Skin epidermis (tissue), 12 donors: ENCODE data around the gene HMSD.

ENCODE experiments used
- H3K27ac ChIP-seq, 21 experiments: fragments of 200-600 bp; sonication (generic) in 11 of 21; one replicate each; pipeline ENCODE4 v1.5.0; 2020; ENCODE audit warnings: mild to moderate bottlenecking in 3 of 21, inconsistent platforms in 2 of 21, moderate library complexity in 2 of 21
- H3K4me3 ChIP-seq, 7 experiments: fragments of 200-600 bp; sonication (generic) in 2 of 7; one replicate each; pipeline ENCODE4 v1.5.0; 2020; ENCODE audit warnings: inconsistent platforms in 2 of 7, mild to moderate bottlenecking in 2 of 7, moderate library complexity in 1 of 7

The HMSD gene

DNA sequence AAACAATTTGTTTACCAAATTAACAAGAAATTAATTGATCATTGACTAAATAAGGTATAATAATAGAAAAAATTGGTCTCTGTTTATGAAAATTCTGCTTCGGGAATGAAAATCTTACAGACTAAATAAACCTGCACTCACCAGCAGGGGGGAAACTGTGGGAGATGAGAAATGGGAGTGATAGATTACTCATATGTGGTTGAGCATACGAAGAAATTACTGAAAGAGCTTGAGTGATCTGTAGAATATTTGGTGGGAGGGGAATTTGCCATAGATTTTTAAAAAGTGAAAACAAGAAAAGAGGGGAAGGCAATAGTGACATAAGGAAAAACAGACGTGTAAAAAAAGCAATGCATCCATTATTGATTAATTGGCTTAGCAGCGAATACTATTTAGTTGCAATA lies 2.2 kb downstream of the HMSD start:
- no peak overlapping the region for H3K27ac ChIP-seq

DNA sequence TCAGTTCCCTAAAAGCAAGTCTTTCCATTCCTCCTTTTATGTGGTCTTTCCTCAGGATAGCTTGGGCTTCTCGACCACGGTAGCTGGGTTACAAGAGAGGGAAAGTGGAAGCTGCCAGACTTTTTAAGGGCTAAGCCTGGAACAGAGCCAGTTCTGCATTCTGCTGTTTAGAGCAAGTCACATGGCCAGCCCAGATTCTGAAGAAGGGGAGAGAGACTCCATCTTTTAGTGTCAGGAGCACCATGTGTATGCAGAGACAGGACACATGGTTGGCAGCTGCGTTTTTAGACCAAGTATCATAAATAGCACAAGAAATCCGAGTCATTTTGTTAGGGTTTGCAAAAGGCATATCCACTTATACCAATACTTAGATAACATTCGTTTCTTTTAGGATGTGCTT lies 4.7 kb downstream of the HMSD start:
- Histone ChIP-seq H3K27ac (no peak overlapping the region), H3K4me3 (no peak overlapping the region)

More for the DNA sequence above, 2.2 kb downstream of the HMSD start:
- H3K4me3 ChIP-seq: no peak overlapping the region

DNA sequence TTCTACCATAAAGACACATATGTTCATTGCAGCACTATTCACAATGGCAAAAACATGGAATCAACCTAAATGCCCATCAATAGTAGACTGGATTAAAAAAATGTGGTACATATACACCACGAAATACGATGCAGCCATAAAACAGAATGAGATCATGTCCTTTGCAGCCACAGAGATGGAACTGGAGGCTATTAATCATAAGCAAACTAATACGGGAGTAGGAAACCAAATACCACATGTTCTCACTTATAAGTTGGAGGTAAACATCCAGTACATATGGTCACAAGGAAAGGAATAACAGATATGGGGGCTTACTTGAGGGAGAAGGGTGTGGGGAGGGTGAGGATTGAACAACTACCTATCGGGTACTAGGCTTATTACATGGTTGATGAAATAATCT lies 7.7 kb downstream of the HMSD start:
- Histone ChIP-seq H3K4me3 (no peak overlapping the region), H3K27ac (no peak overlapping the region)

DNA sequence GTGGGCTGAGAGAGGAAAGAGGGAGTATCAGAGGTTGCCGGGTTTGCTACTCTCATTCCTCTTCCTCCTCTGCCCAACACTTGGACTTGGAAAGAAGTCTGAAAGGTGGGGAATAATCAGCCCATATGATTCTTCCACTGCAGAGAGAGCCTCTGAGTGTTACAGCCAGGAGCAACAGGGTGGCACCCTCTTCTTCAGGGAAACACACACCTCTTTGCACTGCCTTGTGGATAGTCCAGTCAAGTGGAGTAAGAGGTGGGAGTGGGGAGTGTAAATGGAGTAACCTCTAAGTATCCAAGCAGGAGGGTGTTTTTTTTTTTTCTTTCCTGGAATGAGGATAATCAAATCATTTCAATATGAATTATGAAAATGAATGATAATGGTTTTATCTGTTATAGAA lies 11.8 kb downstream of the HMSD start:
- Histone ChIP-seq H3K4me3 (no peak overlapping the region), H3K27ac (no peak overlapping the region)

DNA sequence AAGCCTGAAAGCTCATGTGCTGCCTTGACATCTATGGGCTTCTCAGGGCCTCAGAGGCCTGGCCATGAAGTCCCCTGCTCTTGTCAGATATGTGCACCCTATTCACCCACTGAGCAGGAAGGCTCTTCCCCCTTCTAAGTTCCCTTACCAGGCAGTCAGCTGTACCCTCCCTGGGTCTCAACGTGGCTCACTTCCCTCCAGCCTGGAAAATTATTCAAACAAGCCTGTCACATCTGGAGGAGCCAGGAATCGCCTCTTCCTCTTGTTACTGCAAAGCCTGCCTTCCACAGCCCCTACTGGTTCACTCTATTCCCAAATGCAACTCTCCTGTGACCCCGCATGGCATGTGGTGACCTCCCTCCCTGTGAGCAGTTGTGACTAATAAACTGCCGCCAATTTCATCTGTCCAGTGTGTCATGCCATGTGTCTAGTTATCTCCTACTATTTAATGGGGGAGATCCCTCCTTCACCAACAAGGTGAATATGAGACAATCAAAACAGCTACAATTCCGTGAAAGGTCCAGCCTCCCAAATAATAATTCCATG lies 12.4 kb downstream of the HMSD start:
- Histone ChIP-seq H3K4me3 (no peak overlapping the region), H3K27ac (peak overlapping the region in 1 of 21 experiments; percentile 14)

DNA sequence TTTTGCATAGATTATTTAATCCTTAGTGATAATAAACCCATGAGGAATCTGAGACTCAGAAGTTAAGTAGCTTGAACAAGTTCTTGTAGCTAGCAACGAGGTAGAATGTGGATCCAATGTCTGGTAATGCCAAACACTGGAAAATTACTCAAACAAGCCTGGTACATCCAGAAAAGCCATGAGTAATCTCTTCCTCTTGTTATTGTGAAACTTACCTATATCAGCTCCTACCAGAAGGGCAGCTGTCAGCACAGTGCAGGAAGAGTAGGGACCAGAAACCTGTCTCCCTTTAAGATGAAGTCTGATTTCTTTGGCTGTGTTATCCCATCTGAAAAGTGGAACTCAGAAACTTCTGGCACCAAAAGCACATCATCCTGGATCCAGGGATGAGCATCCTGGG lies 13.0 kb downstream of the HMSD start:
- Histone ChIP-seq H3K27ac (no peak overlapping the region), H3K4me3 (no peak overlapping the region)

DNA sequence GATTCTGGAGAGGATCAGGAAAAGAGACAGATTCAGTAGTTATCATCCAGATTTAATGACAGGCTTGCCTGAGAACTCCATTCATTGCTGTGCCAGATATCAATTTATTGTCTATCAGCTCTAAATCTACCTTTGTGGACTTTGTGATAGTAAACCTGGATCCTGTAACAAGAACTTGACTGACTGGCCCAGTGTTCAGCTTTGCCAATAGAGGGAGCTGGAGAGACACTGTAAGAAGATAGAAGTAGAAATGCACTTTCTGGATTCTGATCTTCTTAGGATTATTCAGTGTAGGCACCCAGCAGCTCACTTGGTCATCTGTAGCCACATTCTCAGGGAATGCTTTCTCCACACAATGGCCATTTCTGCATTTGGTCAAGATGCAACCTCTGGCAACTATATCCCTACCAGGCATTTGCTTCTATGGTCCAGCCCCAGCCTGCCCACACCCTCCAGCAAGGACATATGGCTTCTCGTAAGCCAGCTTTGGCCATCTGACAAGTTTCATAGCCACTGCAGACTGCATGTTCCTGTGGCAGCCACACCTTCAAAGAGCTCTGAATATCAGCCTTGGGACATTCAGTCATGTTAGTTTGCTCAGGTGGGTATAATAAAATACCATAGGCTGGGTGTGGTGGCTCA lies 14.6 kb downstream of the HMSD start:
- Histone ChIP-seq H3K4me3 (no peak overlapping the region), H3K27ac (no peak overlapping the region)

DNA sequence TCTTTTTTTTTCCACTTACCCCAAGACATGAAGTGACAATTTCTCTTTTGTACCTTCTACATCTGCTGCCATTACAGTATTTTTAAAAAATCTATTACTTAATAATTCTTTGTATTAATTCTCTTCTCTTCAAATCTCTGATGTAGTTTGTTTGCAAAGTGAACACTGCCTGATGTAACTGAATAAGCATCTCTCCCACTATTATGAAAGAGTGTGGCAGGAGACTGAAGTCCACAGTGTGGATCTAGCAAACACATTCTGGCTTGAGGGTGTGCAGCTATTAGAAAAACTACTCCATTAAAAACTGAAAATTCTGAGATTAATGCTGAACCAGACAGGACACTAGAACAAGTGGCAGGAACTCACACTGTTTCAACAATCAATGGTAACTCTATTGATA lies 15.8 kb downstream of the HMSD start:
- Histone ChIP-seq H3K27ac (no peak overlapping the region), H3K4me3 (no peak overlapping the region)

DNA sequence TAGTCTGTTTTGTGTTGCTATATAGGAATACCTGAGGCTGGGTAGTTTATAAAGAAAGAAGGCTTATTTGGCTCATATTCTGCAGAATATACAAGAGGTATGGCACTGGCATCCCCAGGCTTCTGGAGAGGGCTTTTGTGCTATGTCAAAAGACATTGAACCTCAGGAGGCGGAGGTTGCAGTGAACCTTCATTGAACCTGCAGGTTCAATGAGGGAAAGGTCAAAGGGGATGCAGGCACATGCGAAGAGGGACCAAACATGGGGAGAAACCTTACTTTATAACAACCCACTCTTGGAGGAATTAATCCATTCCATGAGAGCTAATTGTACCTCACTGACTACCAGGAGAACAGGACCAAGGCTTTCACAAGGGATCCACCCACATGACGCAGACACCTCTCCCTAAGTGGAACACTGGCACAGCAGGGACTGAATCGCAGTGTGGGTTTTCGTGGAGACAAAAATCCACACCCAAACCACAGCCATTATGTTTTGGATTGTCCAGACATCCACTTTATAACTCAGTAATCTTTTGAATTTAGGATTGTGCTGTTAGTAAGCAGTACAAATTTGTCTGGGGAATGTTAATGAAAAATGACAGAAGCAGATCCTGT lies 16.7 kb downstream of the HMSD start:
- Histone ChIP-seq H3K27ac (peak overlapping the region in 3 of 21 experiments; percentile 32 to 63 (median 48)), H3K4me3 (no peak overlapping the region)

DNA sequence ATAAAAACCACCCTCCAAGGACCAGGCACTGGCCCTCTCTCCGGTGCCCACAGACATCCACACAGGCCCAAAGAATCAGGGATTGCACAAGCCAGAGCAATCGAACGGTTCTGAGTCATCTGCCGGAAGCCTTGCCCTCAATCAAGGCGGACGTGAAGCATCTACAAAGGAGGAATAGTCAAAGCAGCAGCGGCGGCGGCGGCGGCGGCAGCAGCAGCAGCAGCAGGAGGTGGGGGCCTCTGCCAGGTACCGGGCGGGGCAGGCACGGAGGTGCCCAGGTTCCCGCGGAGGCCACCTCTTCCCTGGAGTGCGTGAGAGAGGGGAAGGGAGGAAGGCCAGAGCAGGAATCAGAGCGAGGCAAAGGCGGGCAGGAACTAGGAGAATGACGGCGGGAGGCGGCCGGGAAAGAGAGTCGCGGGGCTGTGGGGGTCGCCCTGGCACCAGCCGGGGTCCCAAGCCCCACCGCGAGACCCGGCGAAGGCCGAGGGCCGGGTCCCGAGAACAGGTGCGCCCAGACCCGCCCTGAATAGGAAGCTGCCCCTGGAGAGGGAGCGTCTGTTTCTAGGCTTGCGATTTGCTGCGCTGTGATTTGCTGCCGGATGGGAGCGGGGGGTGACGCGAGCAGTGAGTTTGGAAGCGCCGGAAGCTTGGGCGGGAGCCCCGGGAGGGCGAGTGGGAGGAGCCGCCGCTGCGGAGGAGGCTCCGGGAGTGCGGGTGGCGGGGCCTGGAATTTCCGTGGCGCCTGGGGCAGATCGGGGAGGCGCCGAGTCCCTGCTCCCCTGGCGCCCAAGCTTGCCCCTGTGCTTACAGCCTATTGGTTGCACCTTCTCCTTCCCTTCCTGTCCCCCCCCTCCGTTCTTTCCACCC lies 21.1 kb downstream of the HMSD start, which contains the start of gene SERPINB8:
Gene SERPINB8, plus strand, starts transcription at position 140 of the 867 bp plus-strand sequence. CDS start 8,228 bp downstream, outside the sequence.
- peak within 1 kb of the TSS; percentile 71 to 90 (median 83) for H3K4me3 ChIP-seq
- peak within 1 kb of the TSS; percentile 91 to 100 (median 98) for H3K27ac ChIP-seq

DNA sequence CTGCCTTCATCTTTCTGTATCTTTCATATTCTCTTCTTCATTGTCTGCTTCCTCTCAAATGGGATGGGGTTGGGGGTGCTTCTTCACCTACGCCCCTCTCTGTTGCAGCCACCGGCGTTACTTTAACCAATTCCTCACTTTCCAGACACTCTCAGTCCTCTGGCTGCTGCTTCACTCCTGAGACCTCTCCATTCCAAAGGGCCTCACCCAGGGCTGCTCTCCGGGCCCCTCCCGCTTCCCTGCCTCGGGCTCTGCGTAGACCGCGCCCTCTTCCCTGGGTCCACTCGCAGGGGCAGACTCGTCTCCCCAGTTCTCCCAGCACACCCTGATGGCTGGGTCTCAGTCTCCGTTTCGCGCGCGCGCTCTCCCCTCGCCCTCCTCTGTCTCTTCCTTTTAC lies 21.7 kb downstream of the HMSD start:
- Histone ChIP-seq H3K27ac (peak overlapping the region; percentile 51 to 100 (median 98)), H3K4me3 (peak overlapping the region; percentile 71 to 90 (median 83))

DNA sequence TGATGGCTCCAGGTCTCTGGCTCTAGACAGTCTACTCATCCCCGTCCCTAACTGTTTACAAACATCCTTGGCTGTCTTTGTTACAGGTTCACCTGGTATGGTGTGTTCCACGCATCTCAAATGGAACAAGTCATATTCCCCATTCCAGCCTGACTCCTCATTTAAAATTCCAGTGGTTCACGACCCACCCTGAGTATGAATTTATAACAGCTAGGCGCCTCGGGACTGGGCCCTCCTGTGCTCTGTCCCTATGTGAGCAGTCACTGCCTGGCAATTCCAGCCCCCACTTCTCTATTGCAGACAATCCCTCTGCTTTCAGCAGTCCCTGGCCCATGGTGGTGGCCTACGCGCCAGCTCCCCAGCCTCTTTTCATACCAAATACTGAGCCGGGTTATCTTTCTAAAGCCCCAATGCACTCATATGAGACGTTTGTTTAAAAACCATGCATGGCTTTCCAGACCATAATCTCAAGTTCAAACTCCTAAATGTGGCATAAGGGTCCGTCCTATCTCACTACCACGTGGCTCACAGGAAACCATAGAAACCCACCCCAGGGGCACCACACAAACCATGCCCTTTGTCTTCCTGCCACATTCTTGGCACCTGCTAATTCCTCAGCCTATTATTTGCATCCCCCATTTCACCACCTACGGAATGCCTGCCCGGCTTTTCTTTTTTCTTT lies 22.4 kb downstream of the HMSD start:
- H3K27ac ChIP-seq: peak overlapping the region in 20 of 21 experiments; percentile 91 to 100 (median 98)
- peak overlapping the region; percentile 71 to 90 (median 83) for H3K4me3 ChIP-seq

DNA sequence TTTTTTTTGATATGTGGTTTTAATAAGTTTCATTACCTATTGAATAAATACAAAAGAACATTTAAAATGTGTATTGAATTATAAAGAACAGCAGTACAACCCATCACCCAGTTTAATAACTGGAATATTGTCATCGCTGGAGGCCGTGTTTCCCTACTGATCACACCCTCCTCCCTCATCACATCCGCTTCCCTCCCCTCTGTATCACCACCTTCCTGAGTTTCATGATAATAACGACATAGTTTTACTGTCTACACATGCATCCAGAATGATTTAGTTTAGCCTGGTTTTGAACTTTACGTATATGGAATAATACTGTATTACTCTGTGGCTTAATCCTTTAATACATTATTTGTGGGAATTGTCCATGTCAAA lies 22.9 kb downstream of the HMSD start:
- Histone ChIP-seq H3K27ac (peak overlapping the region in 6 of 21 experiments; percentile 97 to 100 (median 98)), H3K4me3 (no peak overlapping the region)

DNA sequence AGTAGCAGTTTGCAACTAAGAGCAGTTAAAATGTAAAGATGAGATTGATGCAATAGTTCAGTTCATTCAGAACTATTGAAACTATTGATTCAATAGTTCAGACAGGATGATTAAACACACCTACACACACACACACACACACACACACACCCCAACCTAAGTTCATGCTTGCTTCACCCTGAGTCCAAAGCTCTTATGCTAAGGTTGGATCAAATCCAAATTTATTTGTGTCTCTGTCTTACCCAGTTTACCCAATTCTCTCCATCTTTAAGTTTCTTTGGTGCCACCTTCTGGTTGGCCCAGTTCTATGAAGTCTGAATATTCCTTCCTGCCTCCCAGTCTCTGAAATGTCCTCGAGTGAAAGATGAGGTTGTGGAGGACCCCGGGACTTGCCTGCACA lies 25.9 kb downstream of the HMSD start:
- H3K27ac ChIP-seq: peak overlapping the region in 5 of 21 experiments; percentile 5 to 64 (median 13)
- no peak overlapping the region for H3K4me3 ChIP-seq

DNA sequence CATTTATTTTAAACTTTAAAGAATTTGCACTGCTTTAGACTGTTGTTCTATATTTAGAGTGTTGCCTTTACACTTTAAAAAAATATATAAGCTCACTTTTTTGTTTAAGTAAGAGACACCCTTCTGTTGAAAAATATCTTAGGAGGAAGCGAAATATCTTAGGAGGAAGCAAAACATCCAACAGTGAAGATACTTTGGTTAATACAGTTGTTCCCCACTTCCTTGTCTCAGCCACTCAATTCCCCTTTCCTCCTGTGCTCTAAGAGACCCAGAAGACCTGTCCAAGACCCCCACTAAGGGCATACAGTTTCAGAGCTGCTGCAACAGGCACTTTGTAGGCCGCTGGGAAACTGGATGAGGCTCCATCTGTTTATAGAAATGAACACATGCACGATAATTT lies 26.5 kb downstream of the HMSD start:
- Histone ChIP-seq H3K27ac (peak overlapping the region in 3 of 21 experiments; percentile 5 to 64 (median 17)), H3K4me3 (no peak overlapping the region)

DNA sequence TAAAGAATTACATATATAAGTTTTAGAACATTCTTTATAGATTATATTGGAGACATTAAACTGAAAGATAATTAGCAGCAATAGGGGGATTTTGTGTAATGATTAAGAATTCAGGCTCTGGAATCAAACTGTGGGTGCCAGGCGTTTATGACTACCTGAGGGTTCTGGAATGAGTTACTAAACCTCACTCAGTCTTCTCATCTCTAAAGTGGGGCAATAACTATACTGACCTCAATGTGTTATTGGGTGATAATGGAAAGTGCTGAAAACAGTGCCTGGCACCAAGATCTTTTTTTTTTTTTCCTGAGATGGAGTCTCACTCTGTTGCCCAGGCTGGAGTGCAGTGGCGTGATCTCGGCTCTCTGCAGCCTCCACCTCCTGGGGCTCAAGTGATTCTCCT lies 27.9 kb downstream of the HMSD start:
- Histone ChIP-seq H3K4me3 (no peak overlapping the region), H3K27ac (peak overlapping the region in 1 of 21 experiments; percentile 64)

DNA sequence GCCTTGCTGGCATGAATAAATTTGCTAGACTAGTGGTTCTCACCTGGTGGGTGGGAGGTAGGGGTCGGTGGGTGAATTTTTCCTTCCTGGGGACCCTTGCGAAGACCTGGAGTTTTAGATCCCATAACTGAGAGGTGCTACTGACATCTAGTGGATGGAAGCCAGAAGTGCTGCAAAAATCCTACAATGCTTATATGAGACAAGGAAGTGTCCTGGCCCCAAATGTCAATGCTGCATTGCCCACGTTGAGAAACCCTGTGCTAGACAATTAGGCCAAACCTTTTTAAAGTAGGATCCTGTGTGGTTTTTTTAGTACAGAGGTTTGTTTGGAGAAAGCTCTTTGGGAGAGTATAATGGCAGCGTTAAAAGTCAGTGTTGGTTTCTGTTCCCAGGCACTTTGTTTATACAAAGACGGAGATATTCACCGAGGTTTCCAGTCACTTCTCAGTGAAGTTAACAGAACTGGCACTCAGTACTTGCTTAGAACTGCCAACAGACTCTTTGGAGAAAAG lies 30.4 kb downstream of the HMSD start:
- H3K4me3 ChIP-seq: peak overlapping the region in 2 of 7 experiments; percentile 1 to 2
- peak overlapping the region in 14 of 21 experiments; percentile 4 to 78 (median 32) for H3K27ac ChIP-seq

DNA sequence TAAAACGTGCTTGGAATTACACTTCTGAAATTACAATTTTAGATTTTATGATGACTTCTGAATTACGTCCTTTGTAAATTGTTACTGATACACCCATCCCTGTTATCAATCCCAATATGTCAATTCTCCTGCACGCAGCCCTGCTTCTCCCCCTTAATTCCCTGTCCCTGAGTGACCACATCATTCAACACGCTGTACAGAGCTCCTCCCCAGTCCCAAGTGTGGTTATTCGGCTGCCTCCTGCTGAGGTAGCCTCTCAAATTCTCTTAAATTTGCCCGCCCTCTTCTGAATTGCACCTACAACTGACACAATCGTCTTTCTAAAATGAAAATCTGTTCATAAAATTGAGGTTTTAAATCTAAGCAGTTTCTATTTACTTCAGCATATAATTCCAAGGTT lies 30.9 kb downstream of the HMSD start:
- peak overlapping the region in 11 of 21 experiments; percentile 4 to 78 (median 41) for H3K27ac ChIP-seq
- H3K4me3 ChIP-seq: peak overlapping the region in 1 of 7 experiments; percentile 2

DNA sequence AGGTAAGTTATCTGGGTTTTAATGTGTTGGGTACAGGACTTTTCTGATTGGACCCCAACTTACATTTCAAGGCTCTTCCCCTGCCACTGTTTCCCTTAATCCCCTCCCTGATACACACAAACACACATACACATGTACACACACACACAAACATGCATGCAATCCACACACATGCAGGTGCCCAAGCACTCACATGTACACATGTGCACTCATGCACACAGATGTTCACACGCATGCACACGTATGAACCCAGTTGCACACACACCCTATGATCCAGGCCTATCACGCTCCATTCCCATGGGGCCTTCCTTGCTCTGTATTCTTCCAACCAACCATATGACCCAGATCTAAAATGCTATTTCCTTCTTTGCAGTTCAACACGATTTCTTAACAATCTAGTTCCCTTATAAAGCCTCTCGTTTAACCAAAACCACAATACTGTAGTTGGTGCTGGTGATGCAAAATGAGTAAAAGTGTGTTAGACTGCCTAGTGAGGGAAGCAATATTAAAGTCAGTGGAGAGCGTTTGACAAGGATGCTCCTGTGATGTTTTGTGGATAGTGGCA lies 31.9 kb downstream of the HMSD start:
- peak overlapping the region in 3 of 21 experiments; percentile 22 to 60 (median 38) for H3K27ac ChIP-seq
- H3K4me3 ChIP-seq: no peak overlapping the region
